NCI-H526 treated with DMSO at 0.1 percent for 48 hours (cell line): ENCODE results near the gene ACR.

Source experiments
- DNase-seq: peaks from one replicate; lab custom pipeline; 2025; lab: John Stamatoyannopoulos, UW

Gene ACR

DNA sequence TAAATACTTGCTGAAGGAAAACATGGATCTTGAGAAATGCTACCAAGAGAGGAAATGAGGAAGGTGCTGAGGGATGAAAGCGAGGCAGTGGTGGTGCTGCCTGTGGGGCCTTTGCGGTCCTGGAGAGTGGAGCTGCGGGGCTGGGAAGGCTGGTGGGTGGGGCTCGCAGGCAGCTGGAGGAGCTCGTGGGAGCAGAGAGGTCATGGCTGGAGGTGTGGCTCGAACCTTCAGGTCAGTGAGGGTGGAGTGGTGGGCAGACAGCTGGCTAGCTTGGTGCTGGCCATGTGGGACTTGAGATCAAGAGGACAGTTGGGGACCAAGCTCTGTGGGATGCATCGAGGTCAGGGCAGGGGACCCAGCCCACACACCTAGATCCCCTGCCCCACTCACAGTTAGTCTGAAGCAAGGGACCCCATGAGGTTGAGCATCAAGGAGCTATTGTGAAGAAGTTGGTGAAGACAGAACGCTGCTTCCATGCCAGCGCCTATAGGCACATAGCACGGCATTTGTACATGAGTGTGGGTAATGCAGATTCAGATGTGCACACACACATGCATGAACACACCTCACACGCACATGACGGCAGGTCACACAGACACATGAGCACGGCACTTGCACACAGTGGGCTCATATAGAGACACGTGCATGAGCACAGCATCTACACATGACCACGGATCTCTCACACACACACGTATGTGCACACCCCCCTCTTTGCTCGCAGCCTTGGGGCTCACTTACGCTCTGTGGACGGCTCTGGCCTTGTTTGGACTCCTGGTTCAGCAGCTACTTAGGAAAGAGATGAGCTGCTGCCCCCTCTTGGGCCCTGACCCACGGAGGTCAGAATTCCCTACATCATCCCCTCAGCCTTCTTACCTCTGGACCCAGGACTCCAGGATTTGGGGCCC is 34.9 kb upstream of the ACR start:
- no peak for DNase-seq

DNA sequence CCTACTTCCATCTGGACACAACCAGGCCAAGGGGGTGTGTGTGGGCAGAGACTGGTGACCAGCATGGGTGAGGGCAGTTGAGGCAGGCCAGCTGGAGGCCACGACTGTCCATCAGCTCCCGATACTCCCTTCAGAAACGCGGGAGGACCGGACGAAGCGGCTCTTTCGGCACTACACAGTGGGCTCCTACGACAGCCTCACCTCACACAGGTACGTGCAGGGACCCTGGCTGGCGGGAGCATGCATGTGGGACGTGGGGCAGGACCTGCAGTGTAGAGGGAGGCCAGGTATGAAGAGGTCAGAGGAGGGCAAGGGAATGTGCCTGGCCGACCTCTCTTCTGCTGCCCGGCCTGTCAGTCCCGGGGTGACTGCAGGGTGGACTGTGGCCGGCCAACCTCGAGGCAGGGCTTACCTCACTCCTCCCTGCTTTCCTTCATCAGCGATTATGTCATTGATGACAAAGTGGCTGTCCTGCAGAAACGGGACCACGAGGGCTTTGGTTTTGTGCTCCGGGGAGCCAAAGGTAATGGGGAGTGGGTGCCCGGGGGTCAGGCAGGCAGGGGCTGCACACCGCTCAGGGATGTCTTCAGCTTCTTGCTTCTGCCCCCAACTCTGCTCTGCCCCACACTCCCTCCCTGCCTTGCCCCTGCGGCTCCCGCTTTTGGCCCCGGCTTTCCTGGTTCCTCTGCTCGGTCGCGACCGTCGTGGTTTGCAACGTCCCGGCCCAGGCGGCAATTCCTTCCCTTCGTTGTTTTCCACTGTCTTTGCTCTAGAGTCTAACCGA is 34.1 kb upstream of the ACR start:
- DNase-seq: no peak

DNA sequence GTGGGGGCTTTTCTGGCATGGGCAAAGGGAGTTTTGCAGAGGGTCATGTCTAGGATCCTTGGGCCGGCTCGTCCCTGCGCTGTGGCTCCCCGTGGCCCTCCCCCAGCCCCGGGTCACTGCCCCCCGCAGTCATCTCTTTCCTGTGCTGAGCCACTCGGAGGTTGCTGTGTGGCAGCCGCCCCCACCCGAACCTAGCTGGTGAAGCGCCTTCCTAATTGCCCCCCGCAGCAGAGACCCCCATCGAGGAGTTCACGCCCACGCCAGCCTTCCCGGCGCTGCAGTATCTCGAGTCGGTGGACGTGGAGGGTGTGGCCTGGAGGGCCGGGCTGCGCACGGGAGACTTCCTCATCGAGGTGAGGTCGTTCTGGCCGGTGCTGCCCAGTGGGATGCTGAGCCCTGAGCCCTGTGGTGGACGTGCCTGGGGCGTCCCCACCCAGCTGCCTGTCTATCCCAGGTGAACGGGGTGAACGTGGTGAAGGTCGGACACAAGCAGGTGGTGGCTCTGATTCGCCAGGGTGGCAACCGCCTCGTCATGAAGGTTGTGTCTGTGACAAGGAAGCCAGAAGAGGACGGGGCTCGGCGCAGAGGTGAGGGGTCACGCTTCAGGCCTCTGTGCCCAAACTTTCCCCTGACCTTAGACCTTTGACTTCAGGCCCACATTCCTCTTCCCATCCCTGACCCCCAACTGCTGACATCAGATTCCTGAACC is 33.3 kb upstream of the ACR start:
- no peak for DNase-seq

DNA sequence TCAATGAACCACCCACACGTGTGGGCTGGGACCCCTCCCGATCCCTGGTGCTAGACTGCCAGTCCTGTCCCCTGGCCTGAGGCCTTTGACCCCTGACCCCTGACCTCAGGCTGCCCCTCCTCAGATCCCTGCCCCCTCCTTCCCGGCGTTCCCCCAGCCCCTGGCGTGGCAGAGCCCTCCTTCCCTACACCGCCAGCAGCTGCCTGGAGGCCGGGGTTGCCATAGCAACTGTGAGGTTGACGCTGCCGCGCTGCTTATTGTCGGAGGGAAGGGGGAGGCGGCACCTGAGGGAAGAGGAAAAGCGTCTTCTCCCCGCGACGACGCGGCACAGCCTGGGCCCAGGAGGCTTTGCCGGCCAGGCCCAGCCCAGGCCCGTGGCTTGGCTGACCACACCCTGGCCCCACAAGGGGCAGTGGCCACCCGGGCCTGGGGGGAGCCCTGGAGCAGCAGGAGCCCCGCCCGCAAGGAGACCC is 32.7 kb upstream of the ACR start:
- DNase-seq: peak; percentile 30

DNA sequence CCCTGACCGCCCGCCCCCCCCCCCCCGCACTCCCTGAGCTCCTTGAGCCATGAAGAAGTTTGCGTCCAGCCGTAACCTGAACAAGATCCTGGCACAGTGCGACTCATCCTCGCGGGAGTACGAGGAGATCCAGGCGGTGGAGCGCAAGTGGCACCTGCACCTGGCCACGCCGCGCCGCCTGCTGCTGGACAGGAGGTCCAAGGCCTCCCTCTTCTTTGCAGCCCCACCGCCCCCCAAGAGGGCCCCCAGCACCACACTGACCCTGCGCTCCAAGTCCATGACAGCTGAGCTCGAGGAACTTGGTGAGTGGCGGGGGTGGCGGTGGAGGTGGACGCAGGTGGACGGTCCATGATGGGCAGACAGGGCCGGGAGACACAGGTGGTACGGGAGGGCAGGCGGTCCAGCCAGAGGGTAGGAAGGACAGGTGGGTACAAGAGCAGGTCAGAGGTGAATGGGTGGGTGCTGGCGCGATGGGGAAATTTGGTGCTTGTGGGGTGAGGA is 32.1 kb upstream of the ACR start:
- no peak for DNase-seq

DNA sequence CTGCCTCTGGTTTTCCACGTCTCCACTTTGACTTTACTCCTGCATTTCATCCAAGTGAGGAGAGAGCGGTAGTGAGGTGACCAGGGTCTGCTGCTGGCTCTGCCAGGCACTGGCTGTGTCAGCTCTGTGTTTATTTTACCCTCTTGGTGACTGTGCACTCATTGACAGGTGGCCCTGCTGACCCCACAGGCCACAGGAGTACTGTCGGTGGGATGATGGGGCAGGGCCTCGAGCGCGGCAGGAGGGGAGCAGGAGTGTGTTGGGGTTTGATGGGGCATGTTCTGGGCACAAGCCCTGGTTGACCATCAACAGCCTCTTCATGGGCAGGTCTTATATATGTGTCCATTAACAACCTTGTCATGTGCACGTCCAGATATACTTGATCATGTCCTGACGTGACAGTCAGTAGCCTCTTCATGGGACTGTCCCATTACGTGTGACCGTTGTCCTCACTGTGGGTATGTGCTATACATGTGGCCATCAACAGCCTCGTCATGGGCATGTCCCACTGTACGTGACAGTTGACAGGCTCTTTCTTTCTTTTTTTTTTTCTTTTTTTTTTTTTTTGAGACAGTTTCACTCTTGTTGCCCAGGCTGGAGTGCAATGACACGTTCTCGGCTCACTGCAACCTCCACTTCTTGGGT is 31.4 kb upstream of the ACR start:
- no peak for DNase-seq

DNA sequence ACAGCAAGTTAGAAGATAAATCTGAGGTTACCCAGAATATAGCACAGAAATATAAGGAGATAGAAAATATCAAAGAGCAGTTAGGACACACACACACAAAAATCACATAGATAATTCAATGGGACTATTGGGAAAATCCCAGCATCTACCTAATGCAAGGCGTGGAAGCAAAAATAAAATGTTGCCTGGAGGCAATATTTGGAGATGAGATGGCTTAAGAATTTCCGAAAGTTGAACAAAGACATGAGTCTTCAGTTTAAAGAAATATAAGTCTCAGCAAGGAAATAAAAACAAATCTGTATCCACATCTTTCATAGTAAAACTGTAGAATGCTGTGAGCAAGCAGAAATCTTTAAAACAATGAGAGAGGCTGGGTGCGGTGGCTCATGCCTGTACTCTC is 29.5 kb upstream of the ACR start:
- no peak for DNase-seq

DNA sequence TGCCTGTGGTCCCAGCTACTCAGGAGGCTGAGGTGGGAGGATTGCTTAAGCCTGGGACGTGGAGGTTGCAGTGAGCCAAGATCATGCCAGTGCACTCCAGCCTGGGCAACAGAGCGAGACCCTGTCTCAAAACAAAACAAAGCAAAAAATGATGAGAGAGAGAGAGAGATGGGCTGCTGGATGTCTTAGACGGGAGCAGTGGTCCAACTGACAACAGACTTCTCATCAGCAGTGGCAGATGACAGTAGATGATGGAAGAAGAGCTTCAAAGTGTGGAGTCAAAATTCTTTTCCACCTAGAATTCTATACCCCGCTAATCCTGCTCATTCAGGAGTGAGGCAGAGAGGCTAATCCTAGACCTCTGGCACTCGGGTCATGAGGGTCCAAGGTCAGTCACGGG is 29.0 kb upstream of the ACR start:
- no peak for DNase-seq

DNA sequence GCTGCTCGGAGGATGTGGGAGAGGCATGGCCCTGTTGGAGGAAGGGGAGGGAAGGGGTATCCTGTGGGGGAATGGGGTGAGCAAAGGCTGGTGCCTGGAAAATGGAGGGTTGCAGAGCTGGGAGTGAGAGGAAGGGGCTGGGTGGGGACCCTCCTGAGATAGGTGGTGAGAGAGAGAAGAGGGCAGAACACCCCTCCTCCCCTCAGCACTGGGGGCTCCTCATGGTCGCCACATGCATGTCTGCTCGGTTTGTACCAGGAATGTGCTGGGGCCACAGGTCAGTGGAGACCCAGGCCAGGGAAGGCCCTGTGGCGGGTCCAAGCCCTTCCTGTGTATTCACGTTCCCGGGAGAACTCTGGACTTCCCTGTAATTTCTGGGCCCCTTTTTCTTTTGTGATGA is 27.8 kb upstream of the ACR start:
- no peak for DNase-seq

DNA sequence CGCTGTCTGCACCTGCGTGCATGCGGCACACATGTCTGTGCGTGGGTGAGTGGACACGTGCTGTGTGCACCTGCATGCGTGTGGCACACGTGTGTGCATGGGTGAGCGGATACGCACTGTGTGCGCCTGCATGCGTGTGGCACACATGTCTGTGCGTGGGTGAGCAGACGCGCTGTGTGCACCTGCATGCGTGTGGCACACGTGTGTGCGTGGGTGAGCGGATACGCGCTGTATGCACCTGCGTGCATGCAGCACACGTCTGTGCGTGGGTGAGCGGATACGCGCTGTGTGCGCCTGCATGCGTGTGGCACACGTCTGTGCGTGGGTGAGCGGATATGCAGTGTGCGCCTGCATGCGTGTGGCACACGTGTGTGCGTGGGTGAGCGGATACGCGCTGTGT is 27.1 kb upstream of the ACR start:
- DNase-seq: no peak

DNA sequence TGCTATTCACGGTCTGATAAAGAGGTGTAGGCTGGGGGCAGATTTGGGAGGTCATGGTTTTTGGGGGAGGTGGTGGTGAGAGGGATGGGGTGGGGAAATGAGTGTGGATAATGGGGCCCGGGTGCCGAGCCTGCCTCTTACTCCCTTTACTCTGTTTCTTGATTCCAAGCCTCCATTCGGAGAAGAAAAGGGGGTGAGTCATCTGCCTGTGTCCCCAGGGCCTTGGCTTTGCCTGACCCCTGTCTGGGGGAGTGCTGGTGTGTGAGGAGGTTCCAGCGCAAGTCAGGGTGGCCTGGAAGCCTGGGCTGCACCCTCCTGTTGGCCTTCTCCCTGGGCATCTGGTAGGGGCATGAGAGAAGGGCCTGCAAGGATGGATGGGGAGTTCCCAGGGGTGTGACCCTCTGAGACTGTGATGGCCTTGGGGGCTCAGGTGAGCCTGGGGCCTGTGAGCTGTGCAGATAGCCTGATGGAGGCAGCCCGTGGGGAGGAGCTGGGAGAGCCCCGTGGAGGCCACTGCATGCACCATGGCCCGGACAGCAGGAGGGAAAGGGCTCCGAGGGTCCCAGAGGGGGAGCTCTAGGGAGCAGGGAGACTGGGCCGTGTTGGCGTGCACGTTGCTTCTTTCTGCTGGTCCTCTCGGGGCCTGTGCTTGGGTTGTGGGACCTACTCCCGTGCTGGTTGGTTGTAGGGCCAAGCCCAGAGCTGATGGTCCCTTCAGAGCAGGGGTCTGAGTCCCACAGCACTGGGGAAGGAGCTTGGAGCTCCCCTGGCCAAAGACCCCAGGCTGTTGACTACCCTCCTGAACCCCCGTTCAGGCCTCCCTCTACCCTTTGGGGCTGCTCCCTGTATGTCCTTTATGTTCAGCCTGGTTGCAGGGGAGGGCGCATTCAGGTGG is 26.3 kb upstream of the ACR start:
- DNase-seq: no peak

DNA sequence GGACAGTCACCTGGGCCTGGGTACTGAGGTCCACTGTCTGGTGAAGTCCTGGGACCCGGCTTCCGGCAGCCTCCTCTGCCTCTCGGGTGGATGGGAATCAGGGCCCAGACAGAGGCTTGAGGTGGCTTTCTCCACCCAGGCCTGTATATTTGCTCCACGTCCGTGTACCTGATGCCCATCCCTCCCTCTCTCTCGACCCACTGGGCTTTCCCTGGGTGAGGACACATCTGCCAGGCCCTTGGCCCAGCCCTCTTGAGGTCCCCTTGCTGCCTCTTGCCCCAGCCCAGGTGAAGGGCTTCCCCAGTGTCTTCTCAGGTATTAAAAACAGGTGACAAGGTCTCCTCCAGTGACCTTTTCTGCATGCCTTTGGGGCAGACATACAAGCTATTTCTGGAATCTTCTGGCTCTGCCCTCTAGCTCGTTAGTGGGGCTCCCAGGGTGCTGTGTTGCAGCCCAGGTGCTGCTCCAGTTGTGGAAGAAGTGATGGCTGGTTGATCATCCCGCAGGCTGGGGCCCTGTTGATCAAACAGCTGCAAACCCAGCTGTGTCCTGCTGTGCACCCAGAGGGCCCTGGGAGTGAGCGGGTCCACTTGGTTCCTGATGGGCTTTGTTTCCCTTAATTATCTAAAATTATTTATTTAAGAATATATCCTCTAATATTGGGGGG is 25.5 kb upstream of the ACR start:
- no peak for DNase-seq

DNA sequence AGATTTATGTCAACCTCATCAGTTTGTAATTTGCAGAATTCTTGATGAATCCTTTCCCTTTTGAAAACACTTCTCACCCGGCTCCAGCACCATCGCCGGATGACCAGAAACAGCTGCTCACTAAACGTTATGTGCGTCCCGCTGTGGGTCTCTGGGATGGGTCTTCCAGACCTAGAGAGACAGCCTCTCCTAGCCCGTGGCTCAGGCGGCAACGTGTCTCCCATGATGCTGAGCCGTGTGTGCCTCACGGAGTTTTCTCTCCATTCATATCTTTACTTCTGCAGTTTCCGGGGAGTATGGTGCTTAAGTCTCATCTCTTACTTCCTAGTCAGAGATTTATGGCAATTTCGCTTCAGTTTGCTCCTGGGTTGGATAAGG is 25.0 kb upstream of the ACR start:
- no peak for DNase-seq

DNA sequence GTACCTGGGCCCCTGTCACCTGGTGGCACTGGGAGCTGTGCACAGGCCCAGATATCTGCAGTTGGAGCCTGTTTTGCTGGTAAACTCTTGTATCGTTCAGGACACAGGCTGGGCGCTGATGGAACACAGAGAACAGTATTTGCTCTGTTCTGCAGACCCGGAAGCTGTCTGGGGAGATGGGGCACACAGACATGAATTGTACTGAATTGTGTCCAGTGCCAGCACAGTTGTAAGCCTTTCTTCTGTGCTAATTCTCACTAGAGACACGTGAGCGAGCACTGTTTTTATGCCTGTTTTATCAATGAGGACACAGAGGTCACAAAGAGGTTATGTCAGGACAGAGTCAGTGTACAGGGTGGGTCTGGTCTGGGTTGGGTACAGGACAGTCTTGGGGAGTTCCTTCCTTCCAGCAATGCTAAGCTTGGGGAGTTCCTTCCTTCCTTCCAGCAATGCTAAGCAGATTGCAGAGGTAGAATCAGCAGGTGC is 24.4 kb upstream of the ACR start:
- DNase-seq: no peak

DNA sequence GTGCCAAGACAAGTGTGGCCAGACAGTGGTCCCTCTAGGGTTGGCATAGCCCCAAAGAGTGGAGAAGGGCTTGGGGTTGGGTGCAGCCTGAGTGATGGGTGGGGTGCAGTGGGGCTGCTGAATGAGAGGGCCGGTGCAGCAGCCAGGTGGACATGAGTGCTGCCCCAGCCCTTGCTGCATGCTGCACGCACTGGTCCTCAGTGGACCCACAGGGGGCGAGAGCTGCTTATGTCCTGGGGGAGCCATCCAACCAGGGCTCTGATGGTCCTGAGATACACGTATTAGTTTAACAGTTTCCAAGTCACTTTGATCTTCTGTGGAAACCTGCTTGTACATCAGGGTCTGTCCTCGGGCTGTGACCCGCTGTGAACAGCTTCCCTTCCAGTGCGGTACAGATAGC is 23.9 kb upstream of the ACR start:
- no peak for DNase-seq

DNA sequence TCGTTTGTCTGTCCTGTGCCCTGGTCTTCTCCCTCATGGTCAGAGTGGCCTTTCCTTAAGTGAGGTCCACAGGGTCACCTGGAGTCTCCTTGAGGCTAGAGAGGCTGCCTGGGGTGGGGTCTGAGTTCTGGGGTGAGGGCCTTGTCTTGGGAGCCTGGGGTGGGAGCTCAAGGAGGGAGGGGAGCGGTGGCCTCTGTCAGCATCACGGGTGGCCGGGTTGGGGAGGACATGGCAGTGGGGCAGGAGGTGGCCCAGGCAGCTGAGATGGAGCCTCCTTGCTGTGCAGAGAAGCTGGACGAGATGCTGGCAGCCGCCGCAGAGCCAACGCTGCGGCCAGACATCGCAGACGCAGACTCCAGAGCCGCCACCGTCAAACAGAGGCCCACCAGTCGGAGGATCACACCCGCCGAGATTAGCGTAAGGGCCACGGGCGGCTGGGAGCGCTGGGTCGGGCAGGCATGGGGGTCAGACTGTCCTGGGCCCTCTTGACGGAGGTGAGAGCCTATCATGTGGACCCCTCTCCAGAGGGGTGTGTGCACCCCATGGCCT is 23.3 kb upstream of the ACR start:
- no peak for DNase-seq

DNA sequence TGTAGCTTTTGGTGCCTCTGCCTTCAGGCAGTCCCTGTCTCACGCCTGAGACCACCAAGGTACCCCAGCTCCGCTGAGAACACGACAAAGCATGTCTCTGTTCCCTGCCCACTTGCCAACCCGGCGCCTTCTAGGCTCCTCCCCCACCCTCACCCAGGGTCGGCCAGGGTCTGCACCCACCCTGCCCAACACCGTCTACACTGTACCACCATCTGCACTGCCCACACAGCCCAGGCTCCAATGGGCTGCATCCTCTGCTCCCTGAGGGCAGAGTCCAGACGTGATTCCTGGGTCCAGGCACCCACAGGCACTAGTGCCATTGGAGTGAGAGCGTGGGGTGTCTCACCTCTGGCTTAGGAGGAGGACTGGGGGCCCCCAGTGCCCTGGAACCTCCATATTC is 22.8 kb upstream of the ACR start:
- DNase-seq: no peak

DNA sequence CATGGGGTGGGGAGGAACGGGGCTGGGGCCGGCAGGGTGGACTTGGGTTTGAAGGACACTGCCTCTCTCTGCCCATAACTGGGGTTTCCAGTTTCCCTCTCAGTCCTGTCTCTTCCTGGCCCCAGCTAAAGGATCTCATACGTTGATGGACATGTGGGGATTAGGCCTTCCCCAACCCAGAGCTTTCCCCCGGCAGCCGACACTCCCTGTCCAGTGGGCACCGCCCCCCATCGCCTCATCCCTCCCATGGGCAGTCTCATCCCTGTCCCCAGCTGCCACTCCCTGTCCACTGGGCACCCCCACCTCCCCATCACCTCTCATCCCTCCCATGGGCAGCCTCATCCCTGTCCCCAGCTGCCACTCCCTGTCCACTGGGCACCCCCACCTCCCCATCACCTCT is 22.2 kb upstream of the ACR start:
- no peak for DNase-seq

DNA sequence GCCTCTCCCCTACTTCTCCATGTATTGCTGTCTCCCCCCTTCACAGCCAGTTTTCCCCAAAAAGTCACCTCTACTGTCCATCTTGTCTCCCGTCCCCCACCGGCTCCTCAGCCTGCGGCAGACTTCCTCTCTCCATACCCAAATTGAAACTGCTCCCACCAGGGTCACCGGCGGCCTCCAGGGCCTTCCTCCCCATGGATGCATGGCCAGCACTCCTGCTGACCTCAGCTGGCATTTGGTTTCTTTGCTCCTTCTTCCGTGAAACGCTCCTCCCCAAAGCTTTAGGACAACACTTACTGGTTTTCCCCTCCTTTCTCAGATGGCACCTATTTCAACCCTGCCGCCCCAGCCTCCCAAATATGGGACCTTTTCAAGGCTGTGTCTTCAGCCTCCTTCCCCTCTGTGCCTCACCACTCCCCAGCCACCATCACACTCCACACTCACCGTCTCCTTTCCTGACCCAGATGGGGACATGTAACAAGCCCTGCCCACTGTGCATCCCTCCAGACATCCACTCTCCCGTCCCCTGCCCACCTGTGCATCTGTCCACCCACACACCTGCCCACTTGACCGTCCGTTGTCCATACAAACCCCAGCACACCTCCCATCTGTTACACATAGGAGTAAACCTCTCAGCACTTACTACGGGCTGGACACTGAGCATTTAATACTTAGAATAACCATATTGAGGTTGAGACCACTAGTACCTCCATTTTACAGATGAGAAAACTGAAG is 21.5 kb upstream of the ACR start:
- no peak for DNase-seq
